T47D (cell line): ENCODE measurements around the gene GREB1.

ENCODE experiments used
- DNase-seq, 2 experiments: peaks; one replicate each; pipeline versions ENCODE4 v3.0.0 to v3.0.0-alpha.2; 2011 to 2012; ENCODE audit warnings: low read depth in 1 of 2, low spot score in 1 of 2
- JUND ChIP-seq: IDR thresholded peaks from 2 replicates; pipeline ENCODE4 v1.6.1; 2012; ENCODE audit warnings: low read depth
- in situ Hi-C: cut with HindIII; loops from 2 replicates; pipeline ENCODE4 v1.10.0; 2016; ENCODE audit warnings: low sequenced_read_pairs, low pct_unique_long_range_greater_than_20kb

GREB1 gene, protein sequence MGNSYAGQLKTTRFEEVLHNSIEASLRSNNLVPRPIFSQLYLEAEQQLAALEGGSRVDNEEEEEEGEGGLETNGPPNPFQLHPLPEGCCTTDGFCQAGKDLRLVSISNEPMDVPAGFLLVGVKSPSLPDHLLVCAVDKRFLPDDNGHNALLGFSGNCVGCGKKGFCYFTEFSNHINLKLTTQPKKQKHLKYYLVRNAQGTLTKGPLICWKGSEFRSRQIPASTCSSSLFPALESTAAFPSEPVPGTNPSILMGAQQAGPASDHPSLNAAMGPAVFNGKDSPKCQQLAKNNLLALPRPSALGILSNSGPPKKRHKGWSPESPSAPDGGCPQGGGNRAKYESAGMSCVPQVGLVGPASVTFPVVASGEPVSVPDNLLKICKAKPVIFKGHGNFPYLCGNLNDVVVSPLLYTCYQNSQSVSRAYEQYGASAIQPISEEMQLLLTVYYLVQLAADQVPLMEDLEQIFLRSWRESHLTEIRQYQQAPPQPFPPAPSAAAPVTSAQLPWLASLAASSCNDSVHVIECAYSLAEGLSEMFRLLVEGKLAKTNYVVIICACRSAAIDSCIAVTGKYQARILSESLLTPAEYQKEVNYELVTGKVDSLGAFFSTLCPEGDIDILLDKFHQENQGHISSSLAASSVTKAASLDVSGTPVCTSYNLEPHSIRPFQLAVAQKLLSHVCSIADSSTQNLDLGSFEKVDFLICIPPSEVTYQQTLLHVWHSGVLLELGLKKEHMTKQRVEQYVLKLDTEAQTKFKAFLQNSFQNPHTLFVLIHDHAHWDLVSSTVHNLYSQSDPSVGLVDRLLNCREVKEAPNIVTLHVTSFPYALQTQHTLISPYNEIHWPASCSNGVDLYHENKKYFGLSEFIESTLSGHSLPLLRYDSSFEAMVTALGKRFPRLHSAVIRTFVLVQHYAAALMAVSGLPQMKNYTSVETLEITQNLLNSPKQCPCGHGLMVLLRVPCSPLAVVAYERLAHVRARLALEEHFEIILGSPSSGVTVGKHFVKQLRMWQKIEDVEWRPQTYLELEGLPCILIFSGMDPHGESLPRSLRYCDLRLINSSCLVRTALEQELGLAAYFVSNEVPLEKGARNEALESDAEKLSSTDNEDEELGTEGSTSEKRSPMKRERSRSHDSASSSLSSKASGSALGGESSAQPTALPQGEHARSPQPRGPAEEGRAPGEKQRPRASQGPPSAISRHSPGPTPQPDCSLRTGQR (N-terminal part only)

DNA sequence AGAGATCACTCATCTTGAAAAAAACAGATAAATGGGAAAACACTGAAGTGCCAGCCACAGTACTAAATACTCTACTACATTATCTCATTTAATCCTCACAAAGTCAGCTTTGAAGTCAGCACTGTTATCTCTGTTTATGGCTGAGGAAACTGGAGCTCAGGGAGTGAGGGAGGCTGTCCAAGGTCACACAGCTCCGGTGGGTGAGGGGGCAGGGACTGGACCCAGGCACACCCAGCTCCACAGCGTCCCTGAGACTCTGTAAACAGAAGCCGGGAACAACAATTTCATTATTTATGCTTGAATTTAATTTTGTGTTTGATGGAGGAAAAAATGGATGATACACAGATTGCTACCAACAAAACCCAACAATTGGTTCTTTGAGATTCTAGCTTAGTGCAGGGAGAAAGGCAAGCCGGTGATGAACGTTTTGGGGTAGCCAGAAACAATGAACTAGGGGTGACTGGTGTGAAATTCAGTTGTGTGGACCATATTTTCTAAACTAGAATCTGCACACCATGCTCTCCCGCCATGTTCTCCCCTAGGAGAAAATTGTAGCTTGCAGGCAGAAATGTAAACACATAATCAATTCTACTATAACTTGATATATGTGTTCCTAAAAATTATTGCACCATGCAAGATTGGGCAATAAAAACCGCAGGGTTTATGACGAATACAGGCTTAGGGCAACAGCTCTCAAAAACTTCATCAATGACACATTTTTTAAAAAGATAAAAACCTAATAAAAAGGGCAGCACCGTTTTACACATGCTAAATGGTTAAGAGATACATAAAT, at the start of gene GREB1:
Gene GREB1 (plus strand): TSS at position 768 of the 793 bp plus-strand sequence. CDS start 22,570 bp downstream, outside the sequence.
- TF ChIP-seq JUND = peak; percentile 42; the same call in 1 of the 2 replicates
- no peak for DNase-seq
- in situ Hi-C loops = no loop called here

DNA sequence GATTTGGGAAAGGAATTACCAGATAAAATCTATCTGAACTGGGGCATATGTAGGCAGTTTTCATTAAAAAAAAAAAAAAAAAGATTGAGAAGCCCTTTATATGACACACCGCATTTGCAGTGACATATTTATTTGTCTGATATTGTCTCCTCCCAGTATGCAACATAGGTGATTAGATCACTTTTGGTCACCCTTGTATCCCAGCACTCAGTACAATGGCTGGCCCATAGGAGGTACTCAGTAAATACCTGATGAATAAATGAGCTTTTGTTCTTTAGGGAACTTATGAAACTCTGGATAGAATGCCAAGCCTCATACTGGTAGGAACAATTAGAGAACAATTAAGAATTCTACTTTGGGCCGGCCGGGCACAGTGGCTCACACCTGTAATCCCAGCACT, 45.0 kb upstream of the GREB1 start:
- no peak for DNase-seq
- no peak for TF ChIP-seq JUND
- in situ Hi-C loops = no loop called here

DNA sequence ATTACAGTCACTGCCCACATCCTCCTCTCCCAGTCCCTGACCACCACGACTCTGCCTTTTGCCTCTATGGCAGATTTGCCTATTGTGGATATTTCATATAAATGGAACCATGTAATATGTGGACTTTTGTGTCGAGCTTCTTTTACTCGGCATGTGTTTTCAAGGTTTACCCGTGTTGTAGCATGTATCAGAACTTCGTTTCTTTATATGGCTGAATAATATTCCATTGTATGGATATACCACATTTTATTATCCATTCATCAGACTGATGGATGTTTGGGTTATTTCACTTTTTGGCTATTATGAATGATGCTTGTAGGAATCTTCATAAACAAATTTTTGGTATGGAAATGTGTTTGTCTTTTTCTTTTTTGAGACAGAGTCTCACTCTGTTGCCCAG, 43.7 kb upstream of the GREB1 start:
- no peak for DNase-seq
- in situ Hi-C loops = no loop called here
- no peak for TF ChIP-seq JUND

DNA sequence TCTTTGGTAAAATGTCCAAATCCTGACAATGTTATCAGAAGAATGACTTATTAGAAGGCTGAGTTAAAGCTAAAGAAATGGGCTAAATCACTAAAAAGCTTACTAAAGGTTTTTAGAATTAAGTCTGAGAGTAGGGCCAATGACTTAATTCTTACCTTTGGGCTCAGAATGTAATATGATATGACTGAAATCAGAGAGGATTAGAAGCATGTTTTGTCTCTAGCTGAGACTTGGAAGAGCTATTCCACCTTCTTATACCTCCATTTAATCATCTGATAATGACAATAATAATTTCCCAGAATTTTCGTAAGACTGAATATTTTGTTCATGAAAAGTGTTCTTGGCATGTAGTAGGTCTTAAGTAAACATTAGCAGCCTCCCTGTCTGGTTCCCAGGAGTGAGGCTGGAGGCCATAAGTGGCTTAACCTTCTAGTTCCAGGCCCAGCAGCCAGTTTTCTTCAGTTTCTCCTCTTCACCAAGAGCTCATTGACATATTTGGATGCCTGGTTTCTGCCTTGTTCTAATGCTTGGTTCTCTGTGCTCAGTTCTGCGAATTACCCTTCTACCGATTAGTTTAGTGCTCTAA, 42.4 kb upstream of the GREB1 start:
- DNase-seq = no peak
- TF ChIP-seq JUND = no peak
- in situ Hi-C loops = no loop called here

DNA sequence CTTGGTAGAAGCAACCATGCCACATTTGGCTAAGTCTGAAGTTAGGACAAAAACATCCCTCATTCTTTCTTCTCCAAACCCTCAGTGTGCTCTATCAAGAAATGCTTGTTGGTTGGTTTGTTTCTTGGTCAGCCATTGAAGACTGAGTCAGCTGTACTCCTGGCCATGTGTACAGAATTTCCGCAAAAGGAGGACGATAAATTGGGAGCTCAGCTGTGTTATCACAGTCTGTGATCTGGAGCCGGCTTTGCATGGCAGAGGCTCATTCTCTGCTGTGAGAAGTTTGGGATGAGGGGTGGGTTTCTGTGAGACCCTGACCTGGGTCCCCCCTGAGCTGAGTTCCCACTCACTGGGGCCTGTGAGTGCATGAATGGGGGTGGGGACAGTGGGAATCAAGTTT, 41.6 kb upstream of the GREB1 start:
- in situ Hi-C loops = no loop called here
- no peak for DNase-seq
- no peak for TF ChIP-seq JUND

DNA sequence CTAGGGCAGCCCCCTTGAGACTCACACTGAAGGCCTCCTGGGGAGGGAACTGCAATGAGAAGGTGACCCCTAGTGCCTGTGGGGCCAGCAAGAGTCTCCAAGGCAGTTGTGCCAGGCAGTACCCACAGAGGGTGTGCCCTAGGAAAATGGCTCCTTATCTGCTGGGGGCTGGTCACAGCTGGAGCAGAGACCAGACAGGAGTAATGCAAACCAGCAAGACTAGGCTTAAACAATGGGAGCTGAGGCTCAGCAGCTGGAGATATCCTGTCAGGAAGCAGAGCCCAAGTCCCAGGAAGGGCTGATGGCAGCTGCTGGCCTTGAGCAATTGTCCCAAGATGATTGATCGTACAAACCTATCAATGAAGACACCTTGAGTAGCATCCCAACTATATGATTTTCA, 41.1 kb upstream of the GREB1 start:
- TF ChIP-seq JUND = no peak
- in situ Hi-C loops = no loop called here

DNA sequence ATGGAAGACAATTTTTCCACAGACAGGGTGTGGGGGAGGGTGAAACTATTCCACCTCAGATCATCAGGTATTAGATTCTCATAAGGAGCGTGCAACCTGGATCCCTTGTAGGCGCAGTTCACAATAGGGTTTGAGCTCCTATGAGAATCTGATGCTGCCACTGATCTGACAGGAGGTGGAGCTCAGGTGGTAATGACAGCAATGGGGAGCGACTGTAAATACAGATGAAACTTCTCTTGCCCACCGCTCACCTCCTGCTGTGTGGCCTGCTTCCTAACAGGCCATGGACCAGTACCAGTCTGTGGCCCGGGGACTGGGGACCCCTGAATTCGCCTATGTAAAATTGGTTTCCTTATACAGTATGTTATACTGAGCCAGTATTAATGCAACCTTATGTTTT, 40.6 kb upstream of the GREB1 start:
- no peak for TF ChIP-seq JUND
- in situ Hi-C loops = no loop called here
- DNase-seq = no peak

More for the DNA sequence above, 41.1 kb upstream of the GREB1 start:
- DNase-seq = no peak

DNA sequence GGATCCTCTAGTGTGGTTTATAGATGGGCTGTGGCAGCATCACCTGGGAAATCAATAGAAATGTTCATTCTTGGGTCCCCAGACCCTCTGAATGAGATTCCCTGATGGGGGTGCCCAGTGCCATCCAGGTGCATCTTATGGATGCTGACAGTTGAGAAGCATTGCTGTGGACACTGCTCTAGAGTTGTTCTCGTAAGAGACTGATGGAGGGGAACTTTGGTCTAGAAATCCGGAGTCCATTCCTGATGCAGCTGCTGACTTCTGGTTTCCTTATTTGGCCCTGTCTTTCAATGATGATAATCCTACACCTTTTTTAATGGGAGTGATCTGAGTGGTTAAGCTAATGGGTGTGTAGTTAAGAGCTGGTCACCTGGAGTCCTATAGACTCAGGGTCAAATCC, 39.5 kb upstream of the GREB1 start:
- no peak for TF ChIP-seq JUND
- in situ Hi-C loops = no loop called here
- DNase-seq = no peak

DNA sequence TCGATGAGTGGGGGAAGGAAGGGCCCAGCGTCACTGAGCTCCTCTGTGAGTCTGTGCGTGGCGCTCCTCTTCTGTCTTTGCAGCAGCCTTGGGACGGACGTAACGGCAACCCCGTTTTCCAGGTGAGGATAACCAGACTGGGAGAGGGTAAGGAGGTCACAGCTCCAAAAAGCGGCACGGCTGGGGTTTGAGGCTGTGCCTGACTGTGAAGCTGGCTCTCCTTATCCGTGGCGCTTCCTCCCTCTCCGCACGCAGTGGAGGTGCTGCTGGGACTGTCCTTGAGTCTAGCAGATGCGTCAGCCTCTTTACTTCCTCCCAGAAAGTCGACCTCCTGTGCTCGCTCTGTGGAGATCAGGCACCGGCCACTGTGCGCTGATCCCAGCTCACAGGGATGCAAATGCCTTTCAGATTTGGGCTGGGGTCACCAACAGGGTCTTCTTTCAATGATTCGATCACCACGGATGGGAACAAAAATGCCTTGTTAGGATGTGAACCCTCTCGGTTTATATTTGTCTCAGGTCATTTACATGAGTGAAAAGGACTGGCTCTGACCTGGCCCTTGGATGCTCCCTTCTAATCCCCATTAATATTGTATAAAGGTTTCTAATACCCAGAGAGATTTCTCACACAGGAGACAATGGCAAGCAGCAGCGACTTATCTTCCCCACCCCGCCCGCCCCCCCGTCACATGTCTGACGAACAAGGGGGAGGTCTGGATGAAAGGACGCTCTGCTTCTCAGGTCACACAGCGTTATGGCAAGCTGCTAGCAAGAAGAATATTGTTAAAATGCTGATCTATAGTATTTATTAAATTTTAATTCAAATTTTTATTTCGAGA, 37.8 kb upstream of the GREB1 start:
- no peak for DNase-seq
- TF ChIP-seq JUND = no peak
- in situ Hi-C loops = no loop called here

DNA sequence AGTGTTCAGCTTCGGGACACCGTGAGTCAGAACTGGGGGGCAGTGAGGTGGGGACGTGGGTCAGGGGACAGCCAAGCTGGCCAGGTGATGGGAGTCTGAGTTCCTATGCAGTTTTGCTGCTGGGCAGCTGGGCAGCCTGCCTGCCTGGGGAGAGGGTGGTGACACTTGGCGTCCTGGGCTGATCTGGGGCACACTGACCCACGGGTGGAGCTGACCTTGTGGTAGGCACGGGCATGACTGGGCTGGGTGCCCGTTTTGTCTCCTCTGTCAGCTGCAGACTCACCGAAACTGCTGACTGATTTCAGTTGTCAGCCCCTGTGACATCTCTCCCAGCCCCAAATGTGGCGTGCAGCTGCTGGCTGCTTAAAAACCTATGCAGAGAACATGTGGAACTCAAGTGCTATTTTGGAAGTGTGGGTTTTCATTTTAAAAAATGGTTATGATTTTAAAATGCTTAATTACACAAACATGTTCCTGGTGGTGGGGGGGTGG, 35.3 kb upstream of the GREB1 start:
- in situ Hi-C loops = no loop called here
- peak; percentile 70; the same call in 1 of the 2 replicates for TF ChIP-seq JUND
- peak in 1 of 2 experiments; percentile 97 for DNase-seq
